DOHH2 (cell line): Measurements from ENCODE around the gene DIS3L2.

Experiments
- H3F3A ChIP-seq: fragments of 200-600 bp; sonication (generic), shearing (Covaris generic); 2 replicates; pipeline ENCODE4 v1.6.0; 2016; ENCODE audit warnings: antibody characterized with exemption, mild to moderate bottlenecking; ENCODE audit not compliant: control insufficient read depth, insufficient read depth
- H3K27ac ChIP-seq: fragments of 200-600 bp; sonication (generic); 2 replicates; pipeline ENCODE4 v1.5.1; 2014; ENCODE audit warnings: low read depth, mild to moderate bottlenecking, low read length, moderate library complexity
- H3K27me3 ChIP-seq: fragments of 200-600 bp; sonication (generic); 2 replicates; pipeline ENCODE4 v1.6.1; 2014; ENCODE audit warnings: mild to moderate bottlenecking, low read length, mixed read lengths; ENCODE audit not compliant: control insufficient read depth
- H3K36me3 ChIP-seq: fragments of 200-600 bp; sonication (generic); 2 replicates; pipeline ENCODE4 v1.6.1; 2014; ENCODE audit warnings: mild to moderate bottlenecking, low read length, moderate library complexity, mixed read lengths; ENCODE audit not compliant: control insufficient read depth
- H3K4me1 ChIP-seq: fragments of 200-600 bp; sonication (generic); 2 replicates; pipeline ENCODE4 v1.6.1; 2014; ENCODE audit warnings: mild to moderate bottlenecking, low read length, mixed read lengths; ENCODE audit not compliant: control insufficient read depth
- H3K4me2 ChIP-seq: fragments of 200-600 bp; sonication (generic); 2 replicates; pipeline ENCODE4 v1.6.0; 2014; ENCODE audit warnings: mild to moderate bottlenecking, low read length, moderate library complexity
- H3K4me3 ChIP-seq: fragments of 200-600 bp; sonication (generic); 2 replicates; pipeline ENCODE4 v1.5.1; 2014; ENCODE audit warnings: mild to moderate bottlenecking, low read length, mixed read lengths
- H3K79me2 ChIP-seq: fragments of 200-600 bp; sonication (generic); 2 replicates; pipeline ENCODE4 v1.6.1; 2014; ENCODE audit warnings: mild to moderate bottlenecking, low read length, mixed read lengths; ENCODE audit not compliant: control insufficient read depth
- H3K9me2 ChIP-seq: fragments of 200-600 bp; sonication (generic); replicated peaks from 2 replicates; pipeline ENCODE4 v1.6.1; 2014; ENCODE audit warnings: mild to moderate bottlenecking, low read length, mixed read lengths; ENCODE audit not compliant: control insufficient read depth
- H3K9me3 ChIP-seq: fragments of 200-600 bp; sonication (generic); 2 replicates; pipeline ENCODE4 v1.6.1; 2014; ENCODE audit warnings: antibody characterized with exemption, low read length, mixed read lengths; ENCODE audit not compliant: control insufficient read depth, insufficient read depth
- H4K20me1 ChIP-seq: fragments of 200-600 bp; sonication (generic); 2 replicates; pipeline ENCODE4 v1.6.0; 2014; ENCODE audit warnings: low read depth, mild to moderate bottlenecking, antibody characterized with exemption, low read length, moderate library complexity; ENCODE audit not compliant: control insufficient read depth, insufficient read depth
- EZH2phosphoT487 ChIP-seq: fragments of 200-600 bp; sonication (generic); IDR thresholded peaks from 2 replicates; pipeline ENCODE4 v1.6.1; 2017; ENCODE audit warnings: borderline replicate concordance, mild to moderate bottlenecking, antibody characterized with exemption, low read length, moderate library complexity, mixed read lengths
- TF ChIP-seq, protein P1 (sequence below): fragments of 200-600 bp; sonication (generic); IDR thresholded peaks from one replicate; pipeline ENCODE4 v1.5.1; 2014; ENCODE audit warnings: antibody characterized with exemption, mild to moderate bottlenecking, low read depth, low read length; ENCODE audit not compliant: poor library complexity, severe bottlenecking

Gene DIS3L2

DNA sequence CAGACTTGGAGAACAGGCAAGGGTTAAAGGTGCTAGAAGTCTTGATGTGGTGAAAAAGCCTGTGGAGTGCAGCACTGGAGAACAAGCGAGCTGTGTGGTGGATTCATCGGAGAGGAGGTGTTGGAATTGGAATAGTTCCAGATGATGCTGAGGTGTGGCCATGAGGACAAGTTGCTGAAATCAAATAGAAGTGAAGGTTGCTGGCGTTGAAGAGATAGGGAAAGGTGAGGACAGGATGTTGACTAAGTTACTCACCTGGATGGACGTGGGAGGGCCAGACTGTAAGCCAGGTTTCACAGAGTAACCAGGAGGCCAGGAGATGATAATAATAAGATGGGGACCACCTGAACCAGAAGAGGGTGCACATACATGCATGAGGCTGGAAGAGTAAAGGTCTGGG is 173.4 kb downstream of the DIS3L2 start:
- Histone ChIP-seq H3K4me2 (no peak overlapping the region), H3K4me1 (peaks cover 16% of the 10 kb centered on the region)
- TF ChIP-seq EZH2phosphoT487 = no peak
- TF ChIP-seq, protein P1, sequence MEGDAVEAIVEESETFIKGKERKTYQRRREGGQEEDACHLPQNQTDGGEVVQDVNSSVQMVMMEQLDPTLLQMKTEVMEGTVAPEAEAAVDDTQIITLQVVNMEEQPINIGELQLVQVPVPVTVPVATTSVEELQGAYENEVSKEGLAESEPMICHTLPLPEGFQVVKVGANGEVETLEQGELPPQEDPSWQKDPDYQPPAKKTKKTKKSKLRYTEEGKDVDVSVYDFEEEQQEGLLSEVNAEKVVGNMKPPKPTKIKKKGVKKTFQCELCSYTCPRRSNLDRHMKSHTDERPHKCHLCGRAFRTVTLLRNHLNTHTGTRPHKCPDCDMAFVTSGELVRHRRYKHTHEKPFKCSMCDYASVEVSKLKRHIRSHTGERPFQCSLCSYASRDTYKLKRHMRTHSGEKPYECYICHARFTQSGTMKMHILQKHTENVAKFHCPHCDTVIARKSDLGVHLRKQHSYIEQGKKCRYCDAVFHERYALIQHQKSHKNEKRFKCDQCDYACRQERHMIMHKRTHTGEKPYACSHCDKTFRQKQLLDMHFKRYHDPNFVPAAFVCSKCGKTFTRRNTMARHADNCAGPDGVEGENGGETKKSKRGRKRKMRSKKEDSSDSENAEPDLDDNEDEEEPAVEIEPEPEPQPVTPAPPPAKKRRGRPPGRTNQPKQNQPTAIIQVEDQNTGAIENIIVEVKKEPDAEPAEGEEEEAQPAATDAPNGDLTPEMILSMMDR = no peak

DNA sequence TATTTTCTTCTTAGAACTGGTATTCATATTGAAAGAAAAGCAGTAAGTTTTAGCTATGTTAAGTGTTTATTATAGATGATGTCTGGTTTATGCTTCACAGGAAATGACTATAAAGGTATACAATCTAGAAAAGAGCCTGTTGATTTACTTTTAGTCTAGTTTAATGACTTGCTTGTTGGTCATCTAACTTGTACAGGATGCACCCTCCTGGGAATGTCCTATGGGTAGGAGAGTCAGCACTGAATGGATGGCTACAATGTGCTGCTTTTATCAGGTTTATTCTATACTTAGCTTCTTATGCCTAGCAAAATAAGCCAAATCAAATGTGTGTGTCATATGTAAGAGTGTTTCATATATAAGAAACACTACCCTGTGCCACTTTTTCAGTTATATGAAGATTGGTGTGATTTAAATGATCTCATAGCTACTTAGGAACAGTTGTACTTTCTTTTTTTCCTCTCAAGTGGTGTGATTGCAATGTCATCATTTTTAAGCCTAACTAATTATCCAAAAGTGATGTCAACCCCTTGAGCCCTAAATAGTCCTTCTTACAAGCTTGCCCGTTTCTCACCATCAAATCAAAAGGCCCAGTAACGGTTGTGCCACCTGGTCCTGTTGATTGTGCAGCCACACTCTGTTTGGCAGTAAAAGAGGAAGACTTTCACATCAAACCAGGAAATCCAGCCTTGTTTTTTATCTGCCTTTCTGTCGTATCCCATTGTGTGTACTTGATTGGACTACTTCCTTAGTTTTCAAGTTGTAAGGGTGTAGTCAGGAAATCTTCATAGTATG is 176.0 kb downstream of the DIS3L2 start:
- Histone ChIP-seq H3K4me1 (peaks cover 16% of the 10 kb centered on the region), H3F3A (no peaks in the 10 kb centered on the region), H3K36me3 (peaks cover 8% of the 10 kb centered on the region), H3K9me3 (no peaks in the 10 kb centered on the region), H3K79me2 (no peaks in the 10 kb centered on the region), H3K4me3 (no peak overlapping the region), H3K27me3 (no peaks in the 10 kb centered on the region), H3K27ac (no peak overlapping the region), H4K20me1 (no peaks in the 10 kb centered on the region), H3K9me2 (no peaks in the 10 kb centered on the region), H3K4me2 (no peak overlapping the region)
- no peak for TF ChIP-seq EZH2phosphoT487

More for the DNA sequence above, 173.4 kb downstream of the DIS3L2 start:
- Histone ChIP-seq H3K79me2 (no peaks in the 10 kb centered on the region), H3F3A (no peaks in the 10 kb centered on the region), H3K36me3 (peaks cover 20% of the 10 kb centered on the region), H3K27me3 (no peaks in the 10 kb centered on the region), H3K9me3 (no peaks in the 10 kb centered on the region), H3K9me2 (no peaks in the 10 kb centered on the region), H4K20me1 (no peaks in the 10 kb centered on the region), H3K4me3 (no peak overlapping the region), H3K27ac (no peak overlapping the region)

DNA sequence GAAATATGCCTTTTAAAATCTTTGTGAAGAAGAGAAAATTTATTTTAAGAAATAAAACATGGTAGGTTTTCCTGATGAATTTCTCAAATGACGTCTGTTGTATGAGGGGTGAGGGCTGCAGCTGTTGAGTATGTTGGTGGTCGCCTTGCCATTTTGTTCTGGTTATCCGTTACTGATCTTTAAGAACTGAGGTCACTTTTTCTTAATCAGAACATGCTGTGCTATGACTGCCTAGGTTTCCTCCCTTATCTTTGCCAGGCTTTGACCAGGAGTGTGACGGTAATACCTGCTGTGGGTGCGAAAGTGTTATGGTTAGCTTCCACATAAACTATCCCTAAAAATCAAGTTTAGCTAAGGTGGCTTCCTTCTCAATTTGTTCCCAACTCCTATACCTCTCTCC is 176.9 kb downstream of the DIS3L2 start:
- H3K4me2 ChIP-seq = no peak overlapping the region
- no peaks in the 10 kb centered on the region for H3F3A ChIP-seq
- peaks cover 16% of the 10 kb centered on the region for H3K4me1 ChIP-seq
- no peak for TF ChIP-seq EZH2phosphoT487
- TF ChIP-seq, protein P1 = no peak
- no peaks in the 10 kb centered on the region for H3K9me2 ChIP-seq
- no peak overlapping the region for H3K4me3 ChIP-seq
- no peaks in the 10 kb centered on the region for H3K79me2 ChIP-seq
- H3K9me3 ChIP-seq = no peaks in the 10 kb centered on the region
- no peaks in the 10 kb centered on the region for H3K27me3 ChIP-seq
- no peaks in the 10 kb centered on the region for H4K20me1 ChIP-seq
- 0 out of 2 replicates have a peak, but pooled peaks cover 3% of the 10 kb centered on the region for H3K36me3 ChIP-seq
- H3K27ac ChIP-seq = no peak overlapping the region

DNA sequence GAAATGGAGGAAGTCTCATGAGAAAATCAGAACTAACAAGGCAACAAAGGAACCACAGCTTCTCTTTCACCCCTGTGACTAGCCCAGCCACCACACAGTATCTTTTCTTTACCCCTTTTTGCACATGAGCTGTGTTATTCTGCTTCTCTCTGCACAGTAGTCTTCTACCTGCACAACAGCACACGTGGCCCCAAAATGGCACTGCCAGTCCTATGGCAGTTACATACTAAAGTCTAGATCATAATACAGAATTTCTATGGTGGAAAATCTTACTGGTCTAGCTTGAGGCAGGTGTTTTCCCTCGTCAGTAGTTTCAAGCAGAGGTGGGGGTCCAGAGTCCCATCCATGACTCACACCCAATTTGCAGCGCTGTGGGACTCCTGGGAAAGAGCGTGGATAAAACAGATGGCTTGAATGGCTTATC is 177.7 kb downstream of the DIS3L2 start:
- Histone ChIP-seq H3K27me3 (no peaks in the 10 kb centered on the region), H3K79me2 (no peaks in the 10 kb centered on the region), H4K20me1 (no peaks in the 10 kb centered on the region), H3F3A (no peaks in the 10 kb centered on the region), H3K36me3 (0 out of 2 replicates have a peak, but pooled peaks cover 3% of the 10 kb centered on the region), H3K27ac (no peak overlapping the region), H3K9me2 (no peaks in the 10 kb centered on the region), H3K4me3 (no peak overlapping the region), H3K4me2 (no peak overlapping the region), H3K4me1 (peaks cover 16% of the 10 kb centered on the region), H3K9me3 (no peaks in the 10 kb centered on the region)
- TF ChIP-seq EZH2phosphoT487 = no peak
- TF ChIP-seq, protein P1 = no peak
